Spleen (tissue), 11 donors: ENCODE data around the gene NUMA1. TPM values are rescaled to one million over a fixed set of nuclear protein-coding genes. Genes with fewer than 3 reads are reported as not detected.
A peak's percentile ranks its signal among the peaks of the same experiment; 100 is the strongest.

Experiments used
- DNase-seq: peaks from one replicate; pipeline ENCODE4 v3.0.0-alpha.2; 2020
- H3K27ac ChIP-seq, 8 donors: fragments of 200-600 bp; sonication (generic) in 7 of 8; 1 replicate in 4 of 8; 2 replicates in 4 of 8; pipeline versions ENCODE4 v1.5.0 to v1.8.0; 2016 to 2021; ENCODE audit warnings: inconsistent platforms in 4 of 8, mild to moderate bottlenecking in 4 of 8, moderate library complexity in 1 of 8
- H3K27me3 ChIP-seq, 7 donors: fragments of 200-600 bp; sonication (generic) in 6 of 7; replicated peaks in 1 of 7; 1 replicate in 4 of 7; 2 replicates in 3 of 7; pipeline versions ENCODE4 v1.5.0 to v1.8.0; 2016 to 2021; ENCODE audit warnings: inconsistent platforms in 3 of 7, mild to moderate bottlenecking in 1 of 7
- H3K36me3 ChIP-seq, 6 donors: fragments of 200-600 bp; sonication (generic) in 5 of 6; 1 replicate in 4 of 6; 2 replicates in 2 of 6; pipeline versions ENCODE4 v1.5.0 to v1.8.0; 2016 to 2021; ENCODE audit warnings: inconsistent platforms in 2 of 6
- H3K4me1 ChIP-seq, 6 donors: fragments of 200-600 bp; sonication (generic) in 5 of 6; 1 replicate in 3 of 6; 2 replicates in 3 of 6; pipeline versions ENCODE4 v1.5.0 to v1.8.0; 2016 to 2021; ENCODE audit warnings: inconsistent platforms in 3 of 6
- H3K4me3 ChIP-seq, 8 donors: fragments of 200-600 bp; sonication (generic) in 7 of 8; 1 replicate in 4 of 8; 2 replicates in 4 of 8; pipeline versions ENCODE4 v1.5.0 to v1.8.0; 2016 to 2021; ENCODE audit warnings: inconsistent platforms in 4 of 8, mild to moderate bottlenecking in 4 of 8, moderate library complexity in 2 of 8
- H3K9me3 ChIP-seq, 8 donors: fragments of 200-600 bp; sonication (generic) in 7 of 8; 1 replicate in 4 of 8; 2 replicates in 4 of 8; pipeline versions ENCODE4 v1.5.0 to v1.8.0; 2016 to 2021; ENCODE audit warnings: inconsistent platforms in 4 of 8
- POLR2A ChIP-seq, 3 donors: fragments of 450-650 bp; IDR thresholded peaks; one replicate each; pipeline ENCODE4 v1.5.1; 2017; ENCODE audit warnings: antibody characterized with exemption in 3 of 3, mild to moderate bottlenecking in 1 of 3
- POLR2AphosphoS5 ChIP-seq, 3 donors: sonication (generic); formaldehyde crosslinking; IDR thresholded peaks; one replicate each; pipeline ENCODE4 v1.5.1; 2017; ENCODE audit warnings: antibody characterized with exemption in 3 of 3
- WGBS, 5 donors: extraction: QIAGEN DNeasy Blood & Tissue Kit in 3 of 5; methylation state at CpG; one replicate each; pipeline versions ENCODE4 v1.1.5 to v1.1.7; 2013 to 2018; 5-methylcytosine and 5-hydroxymethylcytosine counted together
- intact Hi-C: fragments of 100-400 bp; cut with DNase I; formaldehyde crosslinking; loops from one replicate; pipeline ENCODE4 v1.15.0; 2023; ENCODE audit warnings: low total_unique reads
- polyA plus RNA-seq, 3 donors: library from polyadenylated mRNA; stranded (reverse); fragments of 200-250 nt; gene quantifications; one replicate each; pipeline ENCODE4 v1.2.1, GENCODE V29; 2013
- total RNA-seq, 7 donors: library from RNA; depleted of rRNA in 3 of 7; stranded (reverse); fragments of >200 nt in 3 of 7; fragmentation: NEBNext Ultra II Directional in 4 of 7; extraction: Animal tissue kit (Norgen Biotek cat#: 25700) in 4 of 7; gene quantifications; one replicate each; pipeline versions ENCODE4 v1.1.0 to v1.2.1, GENCODE V29; 2016 to 2021
- TF ChIP-seq, protein P1 (sequence below), 11 experiments: fragments of 200-600 bp in 7 of 11; fragments of 450-650 bp in 4 of 11; sonication (generic) in 4 of 11; IDR thresholded peaks in 8 of 11; conservative IDR thresholded peaks in 3 of 11; 1 replicate in 7 of 11; 2 replicates in 4 of 11; pipeline versions ENCODE4 v1.4.0 to v1.8.0; 2016 to 2021; ENCODE audit warnings: antibody characterized with exemption in 11 of 11, inconsistent platforms in 4 of 11, mild to moderate bottlenecking in 1 of 11
- donor health status: healthy with polysubstance abuse.
- donor health status: DM: no; HTN: no; CAD: no; lungs with moderate emphysema.
- donor health status: DM: no; HTN: no; CAD: no.
- donor health status: Bipolar disorder and iron deficiency.
- donor health status: healthy.
- donor health status: DM: no; HTN: no; CAD: no.
- donor health status: DM: yes; HTN: yes; CAD: no.

NUMA1 gene
- total and polyA plus RNA-seq, 10 donors: 75.5 to 248 (median 185) TPM

DNA sequence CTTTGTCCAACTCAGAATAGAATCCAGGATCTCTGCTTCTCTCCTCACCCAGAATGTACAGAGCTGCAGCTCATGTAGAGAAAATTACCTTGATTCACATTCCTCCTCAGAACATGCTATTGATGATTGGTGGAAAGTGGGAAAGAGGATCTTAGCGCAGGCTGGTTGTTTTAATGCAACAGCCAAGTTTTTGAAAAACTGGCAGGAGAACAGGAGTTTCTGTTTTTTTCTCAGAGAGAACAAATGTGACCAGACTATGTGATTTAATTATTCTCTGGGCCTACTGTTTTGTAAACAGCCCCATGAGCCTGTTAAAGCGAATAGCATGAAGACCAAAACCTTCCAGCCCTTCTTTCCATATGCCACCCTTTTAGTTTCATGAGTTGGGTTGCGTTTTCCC, 100.7 kb downstream of the NUMA1 start:
- no peak overlapping the region for H3K27ac ChIP-seq
- TF ChIP-seq POLR2A (IDR thresholded peaks at IDR 0.05): no peak
- TF ChIP-seq POLR2AphosphoS5 (IDR thresholded peaks at IDR 0.05): no peak
- TF ChIP-seq, protein P1, sequence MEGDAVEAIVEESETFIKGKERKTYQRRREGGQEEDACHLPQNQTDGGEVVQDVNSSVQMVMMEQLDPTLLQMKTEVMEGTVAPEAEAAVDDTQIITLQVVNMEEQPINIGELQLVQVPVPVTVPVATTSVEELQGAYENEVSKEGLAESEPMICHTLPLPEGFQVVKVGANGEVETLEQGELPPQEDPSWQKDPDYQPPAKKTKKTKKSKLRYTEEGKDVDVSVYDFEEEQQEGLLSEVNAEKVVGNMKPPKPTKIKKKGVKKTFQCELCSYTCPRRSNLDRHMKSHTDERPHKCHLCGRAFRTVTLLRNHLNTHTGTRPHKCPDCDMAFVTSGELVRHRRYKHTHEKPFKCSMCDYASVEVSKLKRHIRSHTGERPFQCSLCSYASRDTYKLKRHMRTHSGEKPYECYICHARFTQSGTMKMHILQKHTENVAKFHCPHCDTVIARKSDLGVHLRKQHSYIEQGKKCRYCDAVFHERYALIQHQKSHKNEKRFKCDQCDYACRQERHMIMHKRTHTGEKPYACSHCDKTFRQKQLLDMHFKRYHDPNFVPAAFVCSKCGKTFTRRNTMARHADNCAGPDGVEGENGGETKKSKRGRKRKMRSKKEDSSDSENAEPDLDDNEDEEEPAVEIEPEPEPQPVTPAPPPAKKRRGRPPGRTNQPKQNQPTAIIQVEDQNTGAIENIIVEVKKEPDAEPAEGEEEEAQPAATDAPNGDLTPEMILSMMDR (IDR thresholded peaks at IDR 0.05 in 8 of 11, conservative IDR thresholded peaks at IDR 0.05 in 3 of 11): no peak
- peaks cover 0 to 24% (median 10%) of the 10 kb centered on the region in 6 donors for H3K4me1 ChIP-seq
- DNase-seq: no peak
- H3K36me3 ChIP-seq: peaks cover 0 to 55% (median 11%) of the 10 kb centered on the region in 6 donors
- no peak overlapping the region for H3K4me3 ChIP-seq
- no peaks in the 10 kb centered on the region for H3K27me3 ChIP-seq
- WGBS, 5 donors: 93 to 99% (median 96%) methylated on average over 3 of the region's 3 CpGs
- H3K9me3 ChIP-seq: no peaks in the 10 kb centered on the region
- intact Hi-C loops: no loop called here

DNA sequence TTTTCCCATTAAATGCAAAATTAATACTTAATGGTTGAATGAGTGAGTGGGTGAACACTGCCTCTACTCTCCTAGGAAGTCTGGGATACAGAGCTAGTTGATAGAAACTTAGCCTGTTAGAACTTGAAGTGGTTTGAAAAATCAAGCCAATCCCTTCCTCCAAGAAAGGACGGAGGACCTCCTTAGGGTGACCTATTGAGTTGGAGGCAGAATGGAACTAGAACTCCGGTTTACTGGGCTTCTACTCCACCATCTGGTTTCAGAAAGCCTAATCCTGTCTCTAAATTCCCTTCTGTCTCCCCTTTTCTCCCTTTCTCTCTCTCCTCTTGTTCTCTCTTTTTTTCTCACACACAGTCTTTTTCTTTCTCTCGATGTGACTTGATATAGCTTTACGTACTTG, 101.2 kb downstream of the NUMA1 start:
- Histone ChIP-seq H3K27me3 (no peaks in the 10 kb centered on the region), H3K4me3 (no peak overlapping the region), H3K27ac (peak overlapping the region in 2 of 8 donors; percentile 60 to 68), H3K36me3 (peaks cover 0 to 53% (median 11%) of the 10 kb centered on the region in 6 donors), H3K9me3 (no peaks in the 10 kb centered on the region), H3K4me1 (peaks cover 0 to 24% (median 10%) of the 10 kb centered on the region in 6 donors)
- 92 to 97% (median 94%) methylated on average over 4 of the region's 4 CpGs for WGBS, 5 donors
- intact Hi-C loops: no loop called here
- DNase-seq: no peak
- TF ChIP-seq, protein P1 (IDR thresholded peaks at IDR 0.05 in 8 of 11, conservative IDR thresholded peaks at IDR 0.05 in 3 of 11): no peak
- TF ChIP-seq POLR2A (IDR thresholded peaks at IDR 0.05) (no peak), POLR2AphosphoS5 (IDR thresholded peaks at IDR 0.05) (no peak)

DNA sequence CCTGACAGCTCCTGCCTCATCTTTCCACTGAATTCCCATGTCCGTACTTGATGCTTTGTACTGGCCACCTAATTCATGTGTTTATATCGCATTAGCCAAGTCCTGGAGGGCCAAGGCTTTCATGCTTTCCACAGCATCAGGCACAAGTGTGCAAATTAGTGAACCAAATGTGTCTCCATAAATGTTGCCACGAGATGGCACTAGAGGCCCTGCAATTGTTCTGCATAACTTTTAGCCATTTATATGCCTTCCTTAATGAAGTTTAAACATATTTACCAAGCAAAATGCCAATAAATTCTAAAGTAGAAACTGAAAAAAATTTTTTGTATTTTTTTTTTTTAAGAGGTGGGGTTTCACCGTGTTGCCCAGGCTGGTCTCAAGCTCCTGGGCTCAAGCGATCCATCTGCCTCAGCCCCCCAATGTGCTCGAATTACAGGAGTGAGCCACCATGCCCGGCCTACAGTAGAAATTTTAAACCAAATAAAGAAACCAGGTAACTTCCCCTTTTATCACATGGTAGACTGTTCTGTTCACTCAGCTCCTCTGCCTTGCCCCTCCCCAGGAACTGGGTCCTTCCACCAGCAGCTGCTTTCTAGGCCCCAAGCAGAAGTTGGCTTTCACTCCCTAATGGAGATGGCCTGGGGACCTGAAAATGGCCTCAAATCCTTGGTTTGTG, 102.5 kb downstream of the NUMA1 start:
- H3K4me3 ChIP-seq: no peak overlapping the region
- 36 to 45% (median 43%) methylated on average over 7 of the region's 7 CpGs for WGBS, 5 donors
- no peak for DNase-seq
- no peaks in the 10 kb centered on the region for H3K27me3 ChIP-seq
- peak overlapping the region in 5 of 8 donors; percentile 42 to 68 (median 66) for H3K27ac ChIP-seq
- peaks cover 0 to 46% (median 3%) of the 10 kb centered on the region in 6 donors for H3K36me3 ChIP-seq
- TF ChIP-seq, protein P1 (IDR thresholded peaks at IDR 0.05 in 8 of 11, conservative IDR thresholded peaks at IDR 0.05 in 3 of 11): peak; percentile 39 to 78 (median 70)
- TF ChIP-seq POLR2AphosphoS5 (IDR thresholded peaks at IDR 0.05): no peak
- intact Hi-C loops: no loop called here
- H3K9me3 ChIP-seq: no peaks in the 10 kb centered on the region
- peaks cover 0 to 24% (median 10%) of the 10 kb centered on the region in 6 donors for H3K4me1 ChIP-seq

DNA sequence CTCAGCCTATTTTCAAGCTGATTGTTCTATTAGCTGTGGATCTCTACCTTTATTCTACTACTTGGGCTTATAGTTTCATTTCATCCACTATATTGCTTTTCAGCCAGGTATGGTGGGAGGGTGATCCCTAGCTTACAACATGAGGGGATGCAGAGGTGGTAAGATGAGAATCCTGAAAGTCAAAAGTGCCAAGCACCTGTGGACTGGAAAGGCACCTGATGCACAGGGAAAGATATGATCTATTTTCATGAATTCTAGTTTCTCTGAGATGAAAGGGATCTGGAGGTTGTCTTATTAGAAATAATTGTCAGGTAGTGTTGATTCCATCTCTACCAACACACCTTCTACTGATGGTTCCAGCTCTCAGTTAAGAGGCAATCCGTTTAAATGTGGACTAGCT, 103.3 kb downstream of the NUMA1 start:
- H3K4me1 ChIP-seq: peaks cover 0 to 24% (median 10%) of the 10 kb centered on the region in 6 donors
- no peaks in the 10 kb centered on the region for H3K27me3 ChIP-seq
- H3K27ac ChIP-seq: peak overlapping the region in 3 of 8 donors; percentile 60 to 68 (median 66)
- H3K36me3 ChIP-seq: peaks cover 0 to 47% (median 6%) of the 10 kb centered on the region in 6 donors
- H3K9me3 ChIP-seq: no peaks in the 10 kb centered on the region
- intact Hi-C loops: no loop called here
- no peak overlapping the region for H3K4me3 ChIP-seq
- no peak for DNase-seq
- WGBS, 5 donors: 44 to 91% (median 73%) methylated on average over 1 of the region's 1 CpG
- TF ChIP-seq, protein P1 (IDR thresholded peaks at IDR 0.05 in 8 of 11, conservative IDR thresholded peaks at IDR 0.05 in 3 of 11): no peak
- no peak for TF ChIP-seq POLR2AphosphoS5 (IDR thresholded peaks at IDR 0.05)
- no peak for TF ChIP-seq POLR2A (IDR thresholded peaks at IDR 0.05)
